Colonic mucosa (tissue), 4 donors: Measurements from ENCODE around the gene INO80B. TPM values are rescaled to one million over a fixed set of nuclear protein-coding genes. Genes with fewer than 3 reads are reported as not detected.

Source experiments
- DNase-seq: peaks from one replicate; pipeline ENCODE4 v3.0.0-alpha.2; 2020
- H3K27ac ChIP-seq: fragments of 200-600 bp; one replicate; pipeline ENCODE4 v1.8.0; 2021
- H3K27me3 ChIP-seq: fragments of 200-600 bp; one replicate; pipeline ENCODE4 v1.8.0; 2021
- H3K36me3 ChIP-seq: fragments of 200-600 bp; one replicate; pipeline ENCODE4 v1.8.0; 2021
- H3K4me1 ChIP-seq: fragments of 200-600 bp; one replicate; pipeline ENCODE4 v1.8.0; 2021; ENCODE audit warnings: mild to moderate bottlenecking
- H3K4me3 ChIP-seq: fragments of 200-600 bp; one replicate; pipeline ENCODE4 v1.8.0; 2021
- H3K9ac ChIP-seq, 2 donors: one replicate each; pipeline ENCODE4 v1.7.0; 2013; ENCODE audit warnings: control low read depth in 2 of 2, low read depth in 2 of 2, low read length in 2 of 2
- H3K9me3 ChIP-seq: fragments of 200-600 bp; one replicate; pipeline ENCODE4 v1.8.0; 2021
- intact Hi-C: fragments of 100-400 bp; cut with DNase I; formaldehyde crosslinking; loops from one replicate; pipeline ENCODE4 v1.14.1; 2022
- total RNA-seq, 2 donors: library from RNA; stranded (reverse); fragmentation: NEBNext Ultra II Directional in 1 of 2; extraction: Animal tissue kit (Norgen Biotek cat#: 25700) in 1 of 2; gene quantifications; one replicate each; pipeline ENCODE4 v1.2.1, GENCODE V29; 2021
- TF ChIP-seq, protein P1 (sequence below): fragments of 200-600 bp; IDR thresholded peaks from one replicate; pipeline ENCODE4 v1.8.0; 2022; ENCODE audit warnings: antibody characterized with exemption, mild to moderate bottlenecking
- donor health status: healthy.
- donor health status: DM: no; HTN: no; CAD: no.
- donor health status: DM: no; HTN: no; CAD: no.

The INO80B gene
- total RNA-seq, 2 donors from 2014 or later, result 18.2 to 23.9 TPM

DNA sequence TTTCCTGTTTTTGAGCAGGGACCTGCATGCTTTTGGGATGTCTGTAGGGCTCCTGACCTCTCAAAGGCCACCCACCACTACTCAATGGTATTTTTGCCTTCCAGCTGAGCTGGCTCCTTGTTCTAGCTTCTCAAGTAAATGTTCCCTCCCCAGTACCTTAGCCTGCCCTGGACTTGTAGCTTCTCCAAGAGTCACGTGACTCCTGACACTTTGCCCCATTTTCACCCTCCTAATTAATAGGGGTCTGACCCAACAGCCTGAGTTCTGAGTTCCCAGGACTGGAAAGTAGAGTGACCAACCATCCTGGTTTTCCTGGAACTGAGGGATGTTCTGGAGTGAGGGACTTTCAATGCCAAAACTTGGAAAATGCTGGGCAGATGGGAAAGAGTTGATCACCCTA is 40.6 kb downstream of the INO80B start:
- Histone ChIP-seq H3K36me3 (no peaks in the 10 kb centered on the region), H3K9me3 (no peaks in the 10 kb centered on the region), H3K4me3 (no peak overlapping the region), H3K27ac (no peak overlapping the region), H3K9ac (no peak overlapping the region), H3K27me3 (peaks cover 17% of the 10 kb centered on the region), H3K4me1 (peaks cover 15% of the 10 kb centered on the region)
- intact Hi-C loops, result no loop called here
- no peak for DNase-seq
- TF ChIP-seq, protein P1, sequence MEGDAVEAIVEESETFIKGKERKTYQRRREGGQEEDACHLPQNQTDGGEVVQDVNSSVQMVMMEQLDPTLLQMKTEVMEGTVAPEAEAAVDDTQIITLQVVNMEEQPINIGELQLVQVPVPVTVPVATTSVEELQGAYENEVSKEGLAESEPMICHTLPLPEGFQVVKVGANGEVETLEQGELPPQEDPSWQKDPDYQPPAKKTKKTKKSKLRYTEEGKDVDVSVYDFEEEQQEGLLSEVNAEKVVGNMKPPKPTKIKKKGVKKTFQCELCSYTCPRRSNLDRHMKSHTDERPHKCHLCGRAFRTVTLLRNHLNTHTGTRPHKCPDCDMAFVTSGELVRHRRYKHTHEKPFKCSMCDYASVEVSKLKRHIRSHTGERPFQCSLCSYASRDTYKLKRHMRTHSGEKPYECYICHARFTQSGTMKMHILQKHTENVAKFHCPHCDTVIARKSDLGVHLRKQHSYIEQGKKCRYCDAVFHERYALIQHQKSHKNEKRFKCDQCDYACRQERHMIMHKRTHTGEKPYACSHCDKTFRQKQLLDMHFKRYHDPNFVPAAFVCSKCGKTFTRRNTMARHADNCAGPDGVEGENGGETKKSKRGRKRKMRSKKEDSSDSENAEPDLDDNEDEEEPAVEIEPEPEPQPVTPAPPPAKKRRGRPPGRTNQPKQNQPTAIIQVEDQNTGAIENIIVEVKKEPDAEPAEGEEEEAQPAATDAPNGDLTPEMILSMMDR, result no peak

DNA sequence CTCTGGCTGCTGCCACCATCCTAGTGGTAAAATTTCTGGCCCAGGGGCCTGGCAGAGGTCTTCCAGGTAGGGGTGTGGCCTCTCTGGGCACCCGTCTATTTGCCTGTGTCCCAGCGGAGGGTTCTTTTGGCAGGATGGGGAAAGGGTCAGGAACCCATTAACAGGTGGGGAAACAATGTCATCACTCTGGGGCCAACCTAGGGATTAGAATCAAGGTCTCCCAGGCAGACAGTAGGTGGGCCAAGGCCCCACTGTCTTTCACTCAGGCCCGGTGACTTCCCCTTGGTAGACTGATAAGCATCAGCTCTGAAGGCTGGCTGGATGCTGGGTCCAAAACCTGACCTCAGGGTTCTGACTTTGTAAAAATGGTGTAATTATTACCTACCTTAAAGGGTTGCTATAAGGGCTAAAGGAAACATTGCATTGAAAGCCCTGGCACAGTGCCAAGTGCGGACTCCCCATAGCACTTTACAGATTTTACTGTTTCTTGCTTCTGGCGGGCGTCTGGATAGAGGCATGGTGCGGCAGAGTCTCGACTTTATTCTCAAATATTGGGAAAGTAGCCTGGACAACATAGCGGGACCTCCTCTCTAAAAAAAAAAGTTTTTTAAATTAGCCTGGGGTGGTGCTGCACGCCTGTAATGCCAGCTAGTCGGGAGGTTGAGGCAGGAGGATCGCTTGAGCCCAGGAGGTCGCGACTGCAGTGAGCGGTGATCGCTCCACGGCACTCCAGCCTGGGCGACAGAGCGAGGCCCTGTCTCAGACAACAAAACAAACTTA is 42.3 kb downstream of the INO80B start:
- H3K27ac ChIP-seq, result no peak overlapping the region
- H3K27me3 ChIP-seq, result peaks cover 17% of the 10 kb centered on the region
- H3K4me1 ChIP-seq, result peaks cover 15% of the 10 kb centered on the region
- H3K9ac ChIP-seq, result no peak overlapping the region
- H3K4me3 ChIP-seq, result peak overlapping the region; percentile 47
- TF ChIP-seq, protein P1, result no peak
- intact Hi-C loops, result no loop called here
- DNase-seq, result no peak
- H3K9me3 ChIP-seq, result no peaks in the 10 kb centered on the region
- H3K36me3 ChIP-seq, result no peaks in the 10 kb centered on the region

DNA sequence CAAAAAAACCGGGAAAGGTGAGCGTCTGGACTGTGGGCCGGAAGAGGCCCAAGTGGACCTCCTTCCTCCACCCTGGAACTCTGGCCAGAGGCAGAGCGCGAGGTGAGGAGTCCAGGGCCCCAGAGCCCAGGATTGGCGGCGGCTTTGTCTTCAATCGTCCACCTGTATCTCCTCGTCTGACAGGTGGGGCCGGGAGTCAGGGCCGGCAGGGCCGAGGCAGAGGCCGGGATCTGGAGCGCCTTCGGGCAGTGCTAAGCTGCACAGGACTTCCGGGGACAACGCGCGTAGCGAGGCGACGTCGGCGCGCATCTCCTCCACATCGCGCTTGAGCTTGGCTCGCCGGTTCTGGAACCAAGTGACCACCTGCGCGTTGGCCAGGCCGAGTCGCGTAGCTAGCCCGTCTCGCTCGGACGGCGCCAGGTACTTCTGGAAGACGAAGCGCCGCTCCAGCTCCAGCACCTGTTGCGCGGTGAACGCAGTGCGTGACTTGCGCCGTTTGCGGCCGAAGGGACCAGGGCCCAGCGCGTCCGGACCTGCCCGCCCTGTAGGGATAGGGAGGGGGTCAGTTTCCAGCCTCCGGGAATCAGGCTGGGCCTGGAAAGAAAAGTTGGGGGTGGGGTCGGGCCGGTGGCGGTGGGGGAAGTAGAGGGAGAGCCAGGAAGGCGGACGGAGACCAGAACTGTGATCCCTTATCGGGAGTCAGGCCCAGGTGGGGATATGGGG is 43.1 kb downstream of the INO80B start:
- TF ChIP-seq, protein P1, result no peak
- peak overlapping the region; percentile 47 for H3K4me3 ChIP-seq
- H3K36me3 ChIP-seq, result no peaks in the 10 kb centered on the region
- peak overlapping the region in 1 of 2 donors; percentile 46 for H3K9ac ChIP-seq
- H3K27me3 ChIP-seq, result peaks cover 17% of the 10 kb centered on the region
- no peaks in the 10 kb centered on the region for H3K9me3 ChIP-seq
- H3K4me1 ChIP-seq, result peaks cover 15% of the 10 kb centered on the region
- peak; percentile 67 for DNase-seq
- intact Hi-C loops, result no loop called here
- peak overlapping the region; percentile 32 for H3K27ac ChIP-seq

DNA sequence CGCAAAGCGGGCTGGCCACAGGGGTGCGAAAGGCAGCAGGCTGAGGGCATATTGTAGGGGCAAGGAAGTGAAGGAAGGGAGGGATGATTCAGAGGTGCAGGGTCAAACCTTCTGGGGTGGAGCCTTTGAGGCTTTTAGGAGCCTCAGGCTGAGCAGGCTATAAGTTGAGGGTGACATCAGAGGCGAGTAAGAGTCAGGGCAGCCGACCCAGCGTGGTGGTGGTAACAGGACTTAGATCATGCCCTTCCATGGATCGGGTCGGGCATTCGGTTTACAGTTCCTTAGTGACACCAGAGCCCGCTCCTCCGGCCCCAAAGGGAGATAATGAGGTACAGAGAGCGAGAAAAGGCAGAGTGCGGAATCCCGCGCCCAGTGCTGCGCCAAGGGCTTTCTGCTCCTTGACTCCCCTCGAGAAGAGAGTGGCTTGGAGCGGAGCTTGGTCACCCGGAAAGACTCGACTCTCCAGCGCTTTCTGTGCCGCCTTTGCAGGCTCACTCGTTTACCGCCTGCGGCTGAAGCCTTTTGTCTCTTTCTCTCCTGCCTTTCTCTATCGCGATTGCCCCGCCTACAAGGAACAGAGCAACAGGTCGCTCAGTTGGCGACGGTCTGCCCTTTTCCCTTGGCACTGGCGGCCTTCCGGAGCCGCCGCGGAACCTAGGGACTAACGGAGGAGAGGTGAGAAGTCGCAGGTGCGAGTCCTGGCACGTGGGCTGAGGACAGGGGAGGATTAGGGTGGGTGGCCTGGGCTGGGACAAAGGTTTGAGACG is 43.8 kb downstream of the INO80B start:
- Histone ChIP-seq H3K4me1 (peaks cover 15% of the 10 kb centered on the region), H3K9ac (peak overlapping the region in 1 of 2 donors; percentile 46), H3K36me3 (no peaks in the 10 kb centered on the region), H3K4me3 (peak overlapping the region; percentile 47), H3K27me3 (peaks cover 17% of the 10 kb centered on the region), H3K9me3 (no peaks in the 10 kb centered on the region), H3K27ac (peak overlapping the region; percentile 32)
- intact Hi-C loops, result no loop called here
- peak; percentile 63 for DNase-seq
- TF ChIP-seq, protein P1, result no peak

DNA sequence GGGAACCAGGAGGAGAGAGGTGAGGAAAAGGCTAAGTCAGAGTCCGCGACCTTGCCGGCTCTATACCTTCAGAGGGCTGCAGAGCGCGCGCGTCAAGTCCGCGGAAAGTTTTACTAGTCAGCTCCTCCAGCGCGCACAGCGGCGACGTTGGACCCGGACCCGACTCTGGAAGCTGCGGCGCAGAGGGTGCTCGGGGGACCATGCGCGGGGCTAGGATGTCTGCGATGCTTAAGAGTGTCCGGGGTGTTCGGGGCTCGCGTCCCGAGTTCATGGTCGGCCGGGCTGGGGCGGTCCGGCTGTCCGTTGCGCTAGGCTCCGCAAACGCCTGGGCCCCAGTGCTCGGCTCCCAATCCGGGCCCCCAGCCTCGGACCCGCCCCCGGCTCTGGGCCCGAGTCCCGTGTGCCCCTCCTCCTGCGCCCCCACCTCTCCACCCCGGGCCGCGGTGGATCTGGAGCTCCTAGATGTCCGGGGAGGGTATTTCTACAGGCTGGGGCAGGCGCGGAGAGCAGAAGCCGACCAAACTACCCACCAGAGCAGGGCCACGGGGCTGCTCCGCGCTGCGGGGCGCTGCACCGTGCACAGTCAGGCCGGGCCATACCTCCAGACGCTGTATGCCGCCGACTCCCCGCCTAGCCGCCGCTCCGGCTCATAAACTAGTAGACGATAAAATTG is 44.5 kb downstream of the INO80B start, which contains the start of gene LBX2:
TSS of gene LBX2 (minus strand) at position 337 of the 673 bp plus-strand sequence. CDS start at position 271, 66 bp downstream.
- no peaks in the 10 kb centered on the region for H3K9me3 ChIP-seq
- peak within 1 kb of the TSS; percentile 47 for H3K4me3 ChIP-seq
- H3K27me3 ChIP-seq, result peaks cover 17% of the 10 kb centered on the region
- intact Hi-C loops, result no loop called here
- DNase-seq, result peak; percentile 57
- H3K4me1 ChIP-seq, result peaks cover 15% of the 10 kb centered on the region
- peak within 1 kb of the TSS; percentile 32 for H3K27ac ChIP-seq
- peak within 1 kb of the TSS in 1 of 2 donors; percentile 46 for H3K9ac ChIP-seq
- TF ChIP-seq, protein P1, result no peak
- no peaks in the 10 kb centered on the region for H3K36me3 ChIP-seq
